BLaER1 (cell line): ENCODE results near the gene ADAM11.

Experiments used
- H3K27ac ChIP-seq: shearing (Covaris generic); formaldehyde crosslinking; 2 replicates; pipeline ENCODE4 v1.8.1; 2022
- H3K27me3 ChIP-seq: shearing (Covaris generic); formaldehyde crosslinking; 2 replicates; pipeline ENCODE4 v1.8.1; 2022
- H3K36me3 ChIP-seq: shearing (Covaris generic); formaldehyde crosslinking; 2 replicates; pipeline ENCODE4 v1.8.1; 2022
- H3K4me1 ChIP-seq: shearing (Covaris generic); formaldehyde crosslinking; 2 replicates; pipeline ENCODE4 v1.8.1; 2022
- H3K4me2 ChIP-seq: shearing (Covaris generic); formaldehyde crosslinking; 2 replicates; pipeline ENCODE4 v1.8.1; 2022
- H3K4me3 ChIP-seq: shearing (Covaris generic); formaldehyde crosslinking; 2 replicates; pipeline ENCODE4 v1.8.1; 2022
- H3K9ac ChIP-seq: shearing (Covaris generic); formaldehyde crosslinking; 2 replicates; pipeline ENCODE4 v1.8.1; 2022
- H3K9me3 ChIP-seq: shearing (Covaris generic); formaldehyde crosslinking; 2 replicates; pipeline ENCODE4 v1.8.1; 2022
- H4K20me1 ChIP-seq: shearing (Covaris generic); formaldehyde crosslinking; 2 replicates; pipeline ENCODE4 v1.8.1; 2022
- Cebpa-rat ChIP-seq: shearing (Covaris generic); IDR thresholded peaks from 2 replicates; pipeline ENCODE4 v1.8.1; 2022

The ADAM11 gene

GRCh38 chr17:44829523-44830358 lies 71.0 kb downstream of the ADAM11 start, which contains the start of gene GJC1:
Gene GJC1, minus strand, starts transcription at chr17:44830287. Its CDS starts 24,470 bp downstream, at chr17:44805817.
- TF ChIP-seq Cebpa-rat, result no peak
- Histone ChIP-seq H3K36me3 (no peaks in the 10 kb centered on the region), H4K20me1 (peaks cover 32% of the 10 kb centered on the region), H3K27ac (peak within 1 kb of the TSS; percentile 93), H3K9ac (peak within 1 kb of the TSS; percentile 90), H3K4me2 (peak within 1 kb of the TSS; percentile 83), H3K27me3 (peaks cover 52% of the 10 kb centered on the region), H3K9me3 (no peaks in the 10 kb centered on the region), H3K4me1 (peaks cover 51% of the 10 kb centered on the region), H3K4me3 (peak within 1 kb of the TSS; percentile 84)

- peaks cover 43% of the 10 kb centered on the region for H3K4me1 ChIP-seq
- H3K36me3 ChIP-seq, result no peaks in the 10 kb centered on the region
- peak overlapping the region; percentile 84 for H3K4me3 ChIP-seq
- H3K4me2 ChIP-seq, result peak overlapping the region; percentile 83
- peaks cover 52% of the 10 kb centered on the region for H3K27me3 ChIP-seq
- H3K9me3 ChIP-seq, result no peaks in the 10 kb centered on the region
- peaks cover 32% of the 10 kb centered on the region for H4K20me1 ChIP-seq
- TF ChIP-seq Cebpa-rat, result no peak
- H3K9ac ChIP-seq, result peak overlapping the region; percentile 90
- peak overlapping the region; percentile 93 for H3K27ac ChIP-seq
These were observed 71.8 kb downstream of the ADAM11 start for GRCh38 chr17:44830359-44831288.

GRCh38 chr17:44831371-44831770 lies 72.6 kb downstream of the ADAM11 start:
- H3K9ac ChIP-seq, result no peak overlapping the region
- H3K9me3 ChIP-seq, result no peaks in the 10 kb centered on the region
- peaks cover 52% of the 10 kb centered on the region for H3K27me3 ChIP-seq
- H3K4me3 ChIP-seq, result no peak overlapping the region
- peaks cover 32% of the 10 kb centered on the region for H4K20me1 ChIP-seq
- no peaks in the 10 kb centered on the region for H3K36me3 ChIP-seq
- peak overlapping the region; percentile 83; the same call in 1 of the 2 replicates for H3K4me2 ChIP-seq
- no peak overlapping the region for H3K27ac ChIP-seq
- peaks cover 36% of the 10 kb centered on the region for H3K4me1 ChIP-seq
- no peak for TF ChIP-seq Cebpa-rat
